Vagina (tissue), 2 donors: Measurements from ENCODE around the gene RALGAPA2. TPM values are rescaled to one million over a fixed set of nuclear protein-coding genes. Genes with fewer than 3 reads are reported as not detected.
A peak's percentile ranks its signal among the peaks of the same experiment; 100 is the strongest.

ENCODE experiments used
- DNase-seq, 2 donors: peaks; one replicate each; pipeline ENCODE4 v3.0.0-alpha.2; 2017; ENCODE audit errors: extremely low spot score in 2 of 2
- H3K27ac ChIP-seq: fragments of 200-600 bp; sonication (generic); one replicate; pipeline ENCODE4 v1.5.1; 2019
- H3K27me3 ChIP-seq: fragments of 200-600 bp; sonication (generic); one replicate; pipeline ENCODE4 v1.5.1; 2019
- H3K36me3 ChIP-seq, 2 donors: fragments of 200-600 bp; sonication (generic); one replicate each; pipeline ENCODE4 v1.5.1; 2017 to 2019
- H3K4me1 ChIP-seq: fragments of 200-600 bp; sonication (generic); one replicate; pipeline ENCODE4 v1.5.1; 2019
- H3K4me3 ChIP-seq, 2 donors: fragments of 200-600 bp; sonication (generic); 1 replicate in 1 of 2; 2 replicates in 1 of 2; pipeline ENCODE4 v1.5.1; 2016 to 2019
- H3K9me3 ChIP-seq: fragments of 200-600 bp; sonication (generic); one replicate; pipeline ENCODE4 v1.5.1; 2019
- POLR2A ChIP-seq, 2 donors: fragments of 450-650 bp; IDR thresholded peaks; one replicate each; pipeline ENCODE4 v1.6.1; 2017; ENCODE audit warnings: antibody characterized with exemption in 2 of 2, mild to moderate bottlenecking in 2 of 2, moderate library complexity in 2 of 2
- POLR2AphosphoS5 ChIP-seq, 2 donors: sonication (generic); formaldehyde crosslinking; IDR thresholded peaks; one replicate each; pipeline ENCODE4 v1.9.0; 2017; ENCODE audit warnings: antibody characterized with exemption in 2 of 2, mild to moderate bottlenecking in 2 of 2, low read depth in 1 of 2; ENCODE audit not compliant: insufficient read depth in 1 of 2
- intact Hi-C: fragments of 100-400 bp; cut with DNase I; formaldehyde crosslinking; loops from one replicate; pipeline ENCODE4 v1.15.1; 2023
- total RNA-seq: library from RNA; depleted of rRNA; stranded (reverse); fragments of >200 nt; gene quantifications from one replicate; pipeline ENCODE4 v1.2.3, GENCODE V29; 2016
- TF ChIP-seq, protein P1 (sequence below), 3 experiments: fragments of 450-650 bp in 2 of 3; fragments of 200-600 bp in 1 of 3; sonication (generic) in 1 of 3; IDR thresholded peaks; one replicate each; pipeline ENCODE4 v1.5.1; 2017 to 2019; ENCODE audit warnings: antibody characterized with exemption in 3 of 3, mild to moderate bottlenecking in 2 of 3, moderate library complexity in 2 of 3

The RALGAPA2 gene
- total RNA-seq, 1 donor from 2014 or later = 31.9 TPM

DNA sequence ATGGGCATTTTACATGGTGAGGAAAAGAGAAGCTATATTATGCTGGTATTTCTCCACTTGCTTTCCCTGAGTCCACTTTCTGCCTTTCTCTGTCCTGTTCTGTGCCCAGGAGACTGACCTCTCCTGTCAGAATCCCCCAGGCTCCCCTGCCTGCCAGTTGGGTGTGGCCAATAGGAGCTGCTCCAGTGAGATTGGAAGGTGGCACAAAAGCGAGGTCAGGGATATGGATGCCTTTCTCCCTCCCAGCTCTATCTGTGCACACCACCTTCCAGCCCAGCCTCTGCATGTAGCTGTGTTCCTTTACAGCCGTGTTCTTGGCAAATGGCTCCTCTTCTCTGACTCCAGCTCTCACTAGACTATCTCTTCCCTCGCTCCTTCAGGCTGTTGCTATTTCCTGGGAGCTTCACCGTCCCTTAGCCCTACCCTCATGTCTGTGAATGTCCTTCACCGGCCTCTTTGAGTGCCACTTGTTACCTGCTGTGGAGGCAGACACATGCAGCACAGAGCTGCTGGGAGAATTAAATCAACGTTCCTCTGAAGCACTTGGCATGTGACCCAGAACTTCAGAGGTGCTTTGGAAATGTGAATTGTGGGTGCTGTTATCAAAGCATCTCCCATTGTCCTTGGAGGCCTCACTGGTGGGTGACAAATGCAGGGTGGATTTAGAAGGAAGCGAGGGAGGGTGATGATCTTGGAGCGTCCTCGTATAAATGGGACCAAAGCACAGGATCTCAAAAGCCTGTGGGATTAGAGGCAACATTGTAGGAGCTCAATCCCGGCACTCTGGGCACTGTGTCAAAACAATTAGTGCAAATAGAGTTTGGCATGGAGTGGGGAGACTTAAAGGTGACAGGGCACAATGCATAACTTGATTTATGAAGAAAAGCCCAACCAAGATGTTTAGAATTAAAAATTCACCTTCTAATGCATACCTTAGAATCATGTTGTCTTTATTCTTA, 28.9 kb upstream of the RALGAPA2 start:
- H3K4me1 ChIP-seq = peaks cover 33% of the 10 kb centered on the region
- H3K27ac ChIP-seq = no peak overlapping the region
- no peak for TF ChIP-seq POLR2A (IDR thresholded peaks at IDR 0.05)
- no peak for TF ChIP-seq POLR2AphosphoS5 (IDR thresholded peaks at IDR 0.05; ENCODE audit: insufficient read depth in 1 of 2, low read depth in 1 of 2)
- TF ChIP-seq, protein P1, sequence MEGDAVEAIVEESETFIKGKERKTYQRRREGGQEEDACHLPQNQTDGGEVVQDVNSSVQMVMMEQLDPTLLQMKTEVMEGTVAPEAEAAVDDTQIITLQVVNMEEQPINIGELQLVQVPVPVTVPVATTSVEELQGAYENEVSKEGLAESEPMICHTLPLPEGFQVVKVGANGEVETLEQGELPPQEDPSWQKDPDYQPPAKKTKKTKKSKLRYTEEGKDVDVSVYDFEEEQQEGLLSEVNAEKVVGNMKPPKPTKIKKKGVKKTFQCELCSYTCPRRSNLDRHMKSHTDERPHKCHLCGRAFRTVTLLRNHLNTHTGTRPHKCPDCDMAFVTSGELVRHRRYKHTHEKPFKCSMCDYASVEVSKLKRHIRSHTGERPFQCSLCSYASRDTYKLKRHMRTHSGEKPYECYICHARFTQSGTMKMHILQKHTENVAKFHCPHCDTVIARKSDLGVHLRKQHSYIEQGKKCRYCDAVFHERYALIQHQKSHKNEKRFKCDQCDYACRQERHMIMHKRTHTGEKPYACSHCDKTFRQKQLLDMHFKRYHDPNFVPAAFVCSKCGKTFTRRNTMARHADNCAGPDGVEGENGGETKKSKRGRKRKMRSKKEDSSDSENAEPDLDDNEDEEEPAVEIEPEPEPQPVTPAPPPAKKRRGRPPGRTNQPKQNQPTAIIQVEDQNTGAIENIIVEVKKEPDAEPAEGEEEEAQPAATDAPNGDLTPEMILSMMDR (IDR thresholded peaks at IDR 0.05) = no peak
- DNase-seq = no peak
- H3K9me3 ChIP-seq = no peaks in the 10 kb centered on the region
- H3K4me3 ChIP-seq = no peak overlapping the region
- no peaks in the 10 kb centered on the region for H3K27me3 ChIP-seq
- intact Hi-C loops = no loop called here
- no peaks in the 10 kb centered on the region for H3K36me3 ChIP-seq

DNA sequence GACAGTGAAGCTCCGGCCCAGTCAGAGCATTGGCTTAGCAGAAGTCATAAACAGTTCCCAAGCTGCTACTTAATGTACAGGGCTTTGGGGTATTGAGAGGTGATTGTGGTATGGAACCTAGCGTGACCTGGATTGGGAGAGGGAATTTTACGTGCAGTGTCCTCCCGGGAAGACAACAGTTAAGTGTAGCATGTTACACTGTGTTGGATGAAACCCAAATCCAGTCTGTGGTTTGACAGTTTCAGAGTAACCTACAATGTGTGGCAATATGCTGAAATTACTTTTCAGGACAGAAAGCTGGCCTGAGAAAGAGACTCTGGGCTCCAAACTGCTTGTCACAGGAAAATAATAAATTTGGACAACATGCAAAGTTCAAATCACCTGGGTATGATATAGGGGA, 28.1 kb upstream of the RALGAPA2 start:
- intact Hi-C loops = no loop called here
- no peak overlapping the region for H3K27ac ChIP-seq
- no peaks in the 10 kb centered on the region for H3K27me3 ChIP-seq
- TF ChIP-seq POLR2A (IDR thresholded peaks at IDR 0.05) (no peak), POLR2AphosphoS5 (IDR thresholded peaks at IDR 0.05; ENCODE audit: insufficient read depth in 1 of 2, low read depth in 1 of 2) (no peak)
- TF ChIP-seq, protein P1 (IDR thresholded peaks at IDR 0.05) = no peak
- DNase-seq = no peak
- H3K4me3 ChIP-seq = no peak overlapping the region
- no peaks in the 10 kb centered on the region for H3K9me3 ChIP-seq
- no peaks in the 10 kb centered on the region for H3K36me3 ChIP-seq
- H3K4me1 ChIP-seq = peaks cover 33% of the 10 kb centered on the region

DNA sequence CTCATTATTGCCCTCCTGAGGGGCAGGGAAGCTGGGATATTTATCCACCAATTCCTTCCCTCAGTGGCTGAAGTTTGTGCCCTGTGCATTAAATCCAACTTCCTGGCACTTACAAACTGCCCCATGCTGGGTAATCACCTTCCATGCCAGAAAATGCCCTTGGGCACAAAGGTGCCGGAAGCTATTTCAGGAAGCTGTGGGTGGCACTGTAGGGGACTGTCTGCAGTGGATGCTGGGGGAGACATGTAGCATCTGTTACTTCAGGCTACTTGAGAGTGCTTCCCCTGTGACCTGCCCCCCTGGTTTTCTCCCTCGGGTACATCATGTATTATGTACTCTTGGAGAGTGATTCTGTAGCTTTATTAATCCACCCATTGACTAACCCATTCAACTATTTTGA, 24.7 kb upstream of the RALGAPA2 start:
- H3K4me3 ChIP-seq = no peak overlapping the region
- no peak overlapping the region for H3K27ac ChIP-seq
- TF ChIP-seq POLR2AphosphoS5 (IDR thresholded peaks at IDR 0.05; ENCODE audit: insufficient read depth in 1 of 2, low read depth in 1 of 2) (no peak), POLR2A (IDR thresholded peaks at IDR 0.05) (no peak)
- TF ChIP-seq, protein P1 (IDR thresholded peaks at IDR 0.05) = no peak
- H3K36me3 ChIP-seq = no peaks in the 10 kb centered on the region
- H3K4me1 ChIP-seq = peaks cover 11% of the 10 kb centered on the region
- intact Hi-C loops = no loop called here
- DNase-seq = peak in 1 of 2 donors; percentile 69
- no peaks in the 10 kb centered on the region for H3K27me3 ChIP-seq
- no peaks in the 10 kb centered on the region for H3K9me3 ChIP-seq

DNA sequence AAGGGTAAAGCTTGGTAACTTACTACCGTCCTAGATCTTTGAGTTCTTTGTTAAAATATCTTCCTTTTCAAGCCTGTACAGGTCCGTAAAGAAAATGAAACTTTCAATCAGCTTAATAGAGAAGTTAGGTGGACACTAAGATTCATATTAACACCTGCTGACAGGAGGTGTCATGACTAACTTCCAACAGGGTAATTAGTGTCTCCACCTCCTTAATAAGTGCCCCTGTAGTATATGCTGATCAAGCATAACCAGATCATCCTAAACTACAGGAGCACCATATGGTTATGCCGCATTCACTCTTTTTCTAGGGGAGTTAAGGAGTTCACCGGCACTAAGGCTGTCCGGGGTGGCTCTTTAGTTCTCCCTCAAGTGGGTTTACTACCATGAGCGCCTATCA, 23.9 kb upstream of the RALGAPA2 start:
- peaks cover 5% of the 10 kb centered on the region for H3K4me1 ChIP-seq
- intact Hi-C loops = no loop called here
- peak in 1 of 2 donors; percentile 34 for DNase-seq
- no peaks in the 10 kb centered on the region for H3K27me3 ChIP-seq
- no peaks in the 10 kb centered on the region for H3K9me3 ChIP-seq
- no peaks in the 10 kb centered on the region for H3K36me3 ChIP-seq
- no peak overlapping the region for H3K27ac ChIP-seq
- H3K4me3 ChIP-seq = no peak overlapping the region
- TF ChIP-seq, protein P1 (IDR thresholded peaks at IDR 0.05) = no peak
- no peak for TF ChIP-seq POLR2AphosphoS5 (IDR thresholded peaks at IDR 0.05; ENCODE audit: insufficient read depth in 1 of 2, low read depth in 1 of 2)
- no peak for TF ChIP-seq POLR2A (IDR thresholded peaks at IDR 0.05)

DNA sequence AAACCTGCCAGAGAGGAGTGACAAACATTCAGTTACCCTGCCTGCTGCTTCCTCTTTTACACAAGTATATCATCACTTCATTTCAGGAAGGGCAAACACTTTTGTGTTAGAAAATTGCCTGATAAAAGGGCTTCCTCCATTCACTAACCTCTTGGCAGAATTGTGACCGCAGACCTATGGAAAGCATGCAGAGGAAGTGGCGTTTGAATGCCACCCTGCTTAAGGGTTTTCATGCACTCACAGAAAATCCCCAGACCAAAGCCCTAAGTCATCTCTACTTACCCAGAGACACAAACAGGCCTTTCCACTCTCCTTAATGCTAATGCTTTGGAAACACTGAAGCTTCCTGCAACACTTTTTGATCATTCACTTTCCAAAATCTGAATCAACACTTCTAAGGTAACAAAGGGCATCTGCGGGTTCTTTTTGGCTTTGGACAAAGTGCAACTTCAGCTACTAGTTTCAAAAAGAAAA, 22.1 kb upstream of the RALGAPA2 start:
- Histone ChIP-seq H3K4me1 (no peaks in the 10 kb centered on the region), H3K27me3 (no peaks in the 10 kb centered on the region), H3K4me3 (no peak overlapping the region), H3K27ac (peak overlapping the region; percentile 23), H3K36me3 (no peaks in the 10 kb centered on the region), H3K9me3 (no peaks in the 10 kb centered on the region)
- intact Hi-C loops = no loop called here
- no peak for TF ChIP-seq POLR2AphosphoS5 (IDR thresholded peaks at IDR 0.05; ENCODE audit: insufficient read depth in 1 of 2, low read depth in 1 of 2)
- TF ChIP-seq POLR2A (IDR thresholded peaks at IDR 0.05) = no peak
- TF ChIP-seq, protein P1 (IDR thresholded peaks at IDR 0.05) = no peak
- DNase-seq = peak in 1 of 2 donors; percentile 8
